ENCODE results near the gene FKBP1B. TPM values are rescaled to one million over a fixed set of nuclear protein-coding genes. Genes with fewer than 3 reads are reported as not detected.

FKBP1B gene
- total and polyA plus RNA-seq, 4 donors: 10.5 to 19.0 (median 13.3) TPM

DNA sequence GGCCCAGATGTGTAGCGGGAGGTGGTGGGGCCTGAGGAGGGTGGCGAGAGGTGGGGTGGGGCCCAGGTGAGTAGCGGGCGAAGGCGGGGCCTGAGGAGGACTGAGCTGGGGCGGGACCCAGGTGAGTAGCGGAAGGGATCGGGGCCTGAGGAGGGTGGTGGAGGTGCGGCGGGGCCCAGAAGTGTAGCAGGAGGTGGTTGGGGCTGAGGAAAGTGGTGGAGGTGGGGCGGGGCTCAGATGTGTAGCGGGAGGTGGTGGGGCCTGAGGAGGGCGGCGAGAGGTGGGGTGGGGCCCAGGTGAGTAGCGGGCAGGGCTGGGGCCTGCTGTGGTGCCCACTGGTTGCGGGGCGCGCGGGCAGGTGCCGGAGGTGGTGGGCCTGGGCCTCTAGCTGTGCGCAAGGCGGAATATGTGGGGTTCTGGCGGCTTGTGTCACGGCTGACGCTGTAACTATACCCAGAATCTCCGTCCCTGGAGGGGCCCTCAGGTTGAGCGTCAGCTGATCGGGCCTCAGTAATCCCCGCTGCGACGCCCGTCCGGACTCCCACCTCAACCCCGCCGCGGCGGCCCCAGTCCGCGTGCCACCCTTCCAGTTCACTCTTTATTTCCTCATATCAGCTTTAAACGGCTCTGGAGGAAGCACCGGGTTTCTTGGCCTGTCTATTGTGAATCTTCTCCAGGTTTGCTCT lies 27.5 kb downstream of the FKBP1B start:
- Histone ChIP-seq H3K36me3 (ENCODE audit: control insufficient read depth in 4 of 4, insufficient read depth in 4 of 4, low read length in 4 of 4) (peaks cover 7 to 26% (median 10%) of the 10 kb centered on the region in 4 donors), H3K9ac (ENCODE audit: insufficient read depth in 1 of 2, low read length in 2 of 2) (peak overlapping the region; percentile 60 to 63), H3K4me1 (ENCODE audit: control insufficient read depth in 5 of 5, insufficient read depth in 5 of 5, low read length in 5 of 5) (peaks cover 0 to 18% (median 5%) of the 10 kb centered on the region in 5 donors), H3K9me3 (ENCODE audit: control insufficient read depth in 4 of 4, insufficient read depth in 3 of 4, low read length in 3 of 4) (no peaks in the 10 kb centered on the region), H3K27ac (ENCODE audit: low read depth in 1 of 2, low read length in 1 of 2) (peak overlapping the region; percentile 88 to 98), H3K4me3 (peak overlapping the region; percentile 78), H3K27me3 (ENCODE audit: control insufficient read depth in 3 of 3, insufficient read depth in 3 of 3, low read length in 2 of 3) (no peaks in the 10 kb centered on the region)
- ATAC-seq (ENCODE audit: insufficient read depth, low FRiP score): no peak
- 0 to 1% methylated on average over 37 to 41 of the region's 41 CpGs for WGBS, 2 donors
- DNase-seq: peak in 1 of 3 donors; percentile 33
- TF ChIP-seq CTCF (IDR thresholded peaks at IDR 0.05; ENCODE audit: control extremely low read depth, extremely low read depth): no peak

GRCh38 chr2:24077535-24077877 lies 28.0 kb downstream of the FKBP1B start:
- no peaks in the 10 kb centered on the region for H3K27me3 ChIP-seq (ENCODE audit: control insufficient read depth in 3 of 3, insufficient read depth in 3 of 3, low read length in 2 of 3)
- ATAC-seq (ENCODE audit: insufficient read depth, low FRiP score) (no peak), DNase-seq (no peak)
- no peak for TF ChIP-seq CTCF (IDR thresholded peaks at IDR 0.05; ENCODE audit: control extremely low read depth, extremely low read depth)
- peak overlapping the region; percentile 60 to 63 for H3K9ac ChIP-seq (ENCODE audit: insufficient read depth in 1 of 2, low read length in 2 of 2)
- no peaks in the 10 kb centered on the region for H3K9me3 ChIP-seq (ENCODE audit: control insufficient read depth in 4 of 4, insufficient read depth in 3 of 4, low read length in 3 of 4)
- peaks cover 5 to 29% (median 15%) of the 10 kb centered on the region in 4 donors for H3K36me3 ChIP-seq (ENCODE audit: control insufficient read depth in 4 of 4, insufficient read depth in 4 of 4, low read length in 4 of 4)
- H3K4me3 ChIP-seq: peak overlapping the region; percentile 78
- 7 to 12% methylated on average over 9 of the region's 9 CpGs for WGBS, 2 donors
- peak overlapping the region; percentile 88 to 98 for H3K27ac ChIP-seq (ENCODE audit: low read depth in 1 of 2, low read length in 1 of 2)
- peaks cover 0 to 18% (median 5%) of the 10 kb centered on the region in 5 donors for H3K4me1 ChIP-seq (ENCODE audit: control insufficient read depth in 5 of 5, insufficient read depth in 5 of 5, low read length in 5 of 5)

GRCh38 chr2:24077879-24078278 lies 28.3 kb downstream of the FKBP1B start:
- ATAC-seq (ENCODE audit: insufficient read depth, low FRiP score): no peak
- H3K4me3 ChIP-seq: no peak overlapping the region
- H3K27ac ChIP-seq (ENCODE audit: low read depth in 1 of 2, low read length in 1 of 2): peak overlapping the region in 1 of 2 donors; percentile 98
- no peaks in the 10 kb centered on the region for H3K9me3 ChIP-seq (ENCODE audit: control insufficient read depth in 4 of 4, insufficient read depth in 3 of 4, low read length in 3 of 4)
- H3K4me1 ChIP-seq (ENCODE audit: control insufficient read depth in 5 of 5, insufficient read depth in 5 of 5, low read length in 5 of 5): peaks cover 3 to 19% (median 5%) of the 10 kb centered on the region in 5 donors
- 53 to 63% methylated on average over 2 of the region's 2 CpGs for WGBS, 2 donors
- no peak for DNase-seq
- no peak for TF ChIP-seq CTCF (IDR thresholded peaks at IDR 0.05; ENCODE audit: control extremely low read depth, extremely low read depth)
- peaks cover 5 to 32% (median 17%) of the 10 kb centered on the region in 4 donors for H3K36me3 ChIP-seq (ENCODE audit: control insufficient read depth in 4 of 4, insufficient read depth in 4 of 4, low read length in 4 of 4)
- no peaks in the 10 kb centered on the region for H3K27me3 ChIP-seq (ENCODE audit: control insufficient read depth in 3 of 3, insufficient read depth in 3 of 3, low read length in 2 of 3)
- H3K9ac ChIP-seq (ENCODE audit: insufficient read depth in 1 of 2, low read length in 2 of 2): peak overlapping the region; percentile 60 to 63

Data from lung (tissue), 12 donors.